Testis (tissue), 3 donors: Measurements from ENCODE around the gene CCDC201. TPM values are rescaled to one million over a fixed set of nuclear protein-coding genes. Genes with fewer than 3 reads are reported as not detected.

Experiments used
- DNase-seq: peaks from one replicate; pipeline ENCODE4 v3.0.0-alpha.2; 2019
- H3K27ac ChIP-seq, 2 donors: fragments of 200-600 bp; sonication (generic); one replicate each; pipeline ENCODE4 v1.5.1; 2019
- H3K27me3 ChIP-seq: fragments of 200-600 bp; sonication (generic); one replicate; pipeline ENCODE4 v1.5.1; 2019
- H3K36me3 ChIP-seq: fragments of 200-600 bp; sonication (generic); one replicate; pipeline ENCODE4 v1.5.1; 2017; ENCODE audit warnings: low read depth; ENCODE audit errors: missing control alignments
- H3K4me1 ChIP-seq: fragments of 200-600 bp; sonication (generic); one replicate; pipeline ENCODE4 v1.5.1; 2019
- H3K4me3 ChIP-seq, 2 donors: fragments of 200-600 bp; sonication (generic); one replicate each; pipeline ENCODE4 v1.5.1; 2017 to 2019
- H3K9me3 ChIP-seq: fragments of 200-600 bp; sonication (generic); one replicate; pipeline ENCODE4 v1.5.1; 2017
- CTCF ChIP-seq, 3 experiments: fragments of 450-650 bp in 2 of 3; fragments of 200-600 bp in 1 of 3; sonication (generic) in 1 of 3; IDR thresholded peaks; one replicate each; pipeline ENCODE4 v1.5.1; 2016 to 2019; ENCODE audit warnings: antibody characterized with exemption in 3 of 3, mild to moderate bottlenecking in 2 of 3, moderate library complexity in 1 of 3
- POLR2A ChIP-seq: fragments of 450-650 bp; IDR thresholded peaks from one replicate; pipeline ENCODE4 v1.6.1; 2017; ENCODE audit warnings: antibody characterized with exemption, mild to moderate bottlenecking, moderate library complexity
- WGBS, 2 donors: methylation state at CpG; one replicate each; pipeline ENCODE4 v1.1.5; 2018; 5-methylcytosine and 5-hydroxymethylcytosine counted together
- intact Hi-C: fragments of 100-400 bp; cut with DNase I; formaldehyde crosslinking; loops from one replicate; pipeline ENCODE4 v1.15.1; 2023; ENCODE audit warnings: low total_unique reads
- polyA plus RNA-seq: library from polyadenylated mRNA; stranded (reverse); fragments of 350-450 nt; fragmentation: Illumina TruSeq; extraction: RNeasy Lipid Tissue Mini Kit (QIAGEN cat#74804); gene quantifications from one replicate; pipeline ENCODE4 v1.2.3, GENCODE V29; 2014; ENCODE audit warnings: low read depth, low replicate concordance; ENCODE audit not compliant: insufficient read depth
- total RNA-seq, 2 donors: library from RNA; depleted of rRNA; stranded (reverse); fragments of >200 nt; gene quantifications; one replicate each; pipeline ENCODE4 v1.2.3, GENCODE V29; 2016

Gene CCDC201
- total and polyA plus RNA-seq, 3 donors from 2014 or later = 0.12 TPM; not detected in 2

GRCh38 chr7:45889367-45890067, 16.6 kb upstream of the CCDC201 start:
- Histone ChIP-seq H3K27ac (no peak overlapping the region), H3K27me3 (no peaks in the 10 kb centered on the region), H3K36me3 (no peaks in the 10 kb centered on the region), H3K4me1 (peaks cover 6% of the 10 kb centered on the region), H3K4me3 (peak overlapping the region in 1 of 2 donors; percentile 49), H3K9me3 (no peaks in the 10 kb centered on the region)
- DNase-seq = no peak
- intact Hi-C loops = no loop called here
- 45 to 64% methylated on average over 6 to 8 of the region's 8 CpGs for WGBS, 2 donors
- TF ChIP-seq POLR2A (no peak), CTCF (IDR thresholded peaks at IDR 0.05) (no peak)

GRCh38 chr7:45888993-45889366, 16.1 kb upstream of the CCDC201 start:
- no peak for DNase-seq
- Histone ChIP-seq H3K27ac (no peak overlapping the region), H3K9me3 (no peaks in the 10 kb centered on the region), H3K36me3 (no peaks in the 10 kb centered on the region), H3K27me3 (no peaks in the 10 kb centered on the region), H3K4me3 (peak overlapping the region; percentile 21 to 49), H3K4me1 (peaks cover 6% of the 10 kb centered on the region)
- 20 to 21% methylated on average over 1 to 14 of the region's 14 CpGs for WGBS, 2 donors
- intact Hi-C loops = no loop called here
- TF ChIP-seq POLR2A (no peak), CTCF (IDR thresholded peaks at IDR 0.05) (no peak)

- peak; percentile 25 for DNase-seq
- Histone ChIP-seq H3K27me3 (no peaks in the 10 kb centered on the region), H3K4me1 (peaks cover 6% of the 10 kb centered on the region), H3K9me3 (no peaks in the 10 kb centered on the region), H3K36me3 (no peaks in the 10 kb centered on the region), H3K27ac (no peak within 1 kb of the TSS), H3K4me3 (peak within 1 kb of the TSS; percentile 21 to 49)
- 5 to 7% methylated on average over 5 to 69 of the region's 73 CpGs for WGBS, 2 donors
- no peak for TF ChIP-seq CTCF (IDR thresholded peaks at IDR 0.05)
- no peak for TF ChIP-seq POLR2A
- intact Hi-C loops = no loop called here
Observed at GRCh38 chr7:45888185-45888992, 15.5 kb upstream of the CCDC201 start, which contains the start of gene IGFBP1. TSS of gene IGFBP1 (plus strand) at chr7:45888488. CDS start at chr7:45888653, 165 bp downstream.

GRCh38 chr7:45886931-45887667, 14.2 kb upstream of the CCDC201 start:
- no peaks in the 10 kb centered on the region for H3K27me3 ChIP-seq
- no peaks in the 10 kb centered on the region for H3K36me3 ChIP-seq
- WGBS, 2 donors = 89 to 95% methylated on average over 5 of the region's 5 CpGs
- H3K9me3 ChIP-seq = no peaks in the 10 kb centered on the region
- no peak for TF ChIP-seq CTCF (IDR thresholded peaks at IDR 0.05)
- no peak for TF ChIP-seq POLR2A
- no peak overlapping the region for H3K4me3 ChIP-seq
- intact Hi-C loops = no loop called here
- peaks cover 6% of the 10 kb centered on the region for H3K4me1 ChIP-seq
- H3K27ac ChIP-seq = no peak overlapping the region
- no peak for DNase-seq
